Femur (tissue), 1 donor: ENCODE data around the gene FILIP1L.
"Not testable (repeated sequence)": the region's sequence is repeated elsewhere in the genome, so short reads cannot be mapped to it uniquely, and the experiment has no call there.

Experiments
- DNase-seq: peaks from one replicate; pipeline ENCODE4 v3.0.0-alpha.2; 2017

Gene FILIP1L

DNA sequence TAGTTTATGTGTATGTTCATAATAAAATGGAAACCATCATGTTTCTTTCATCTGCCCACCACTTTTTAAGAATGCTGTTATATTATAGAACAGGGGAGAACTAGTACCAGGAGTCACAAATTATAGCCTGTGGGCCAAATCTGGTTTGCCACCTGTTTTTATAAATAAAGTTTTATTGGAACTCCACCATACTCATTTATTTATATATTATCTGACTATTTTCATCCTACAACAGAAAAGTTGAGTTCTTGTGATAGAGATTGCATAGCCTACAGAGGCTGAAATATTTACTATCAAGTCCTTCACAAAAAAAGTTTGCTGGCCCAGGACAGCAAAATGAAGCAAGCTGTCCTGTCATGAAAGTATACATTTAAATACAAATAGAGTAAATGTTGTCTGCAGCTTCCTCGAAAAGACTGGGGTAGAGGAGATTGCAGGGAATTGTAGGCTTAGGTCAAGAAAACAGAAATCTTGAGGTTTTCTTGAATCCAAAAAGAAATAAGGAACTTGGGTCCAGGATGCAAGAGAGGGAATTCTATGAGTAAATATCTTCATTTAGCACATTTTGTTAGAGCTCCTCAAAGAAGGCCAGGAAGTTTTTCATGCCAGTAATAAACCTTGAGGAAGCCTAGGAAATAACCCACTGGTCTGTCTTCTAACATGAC is 41.1 kb downstream of the FILIP1L start:
- DNase-seq: no peak

DNA sequence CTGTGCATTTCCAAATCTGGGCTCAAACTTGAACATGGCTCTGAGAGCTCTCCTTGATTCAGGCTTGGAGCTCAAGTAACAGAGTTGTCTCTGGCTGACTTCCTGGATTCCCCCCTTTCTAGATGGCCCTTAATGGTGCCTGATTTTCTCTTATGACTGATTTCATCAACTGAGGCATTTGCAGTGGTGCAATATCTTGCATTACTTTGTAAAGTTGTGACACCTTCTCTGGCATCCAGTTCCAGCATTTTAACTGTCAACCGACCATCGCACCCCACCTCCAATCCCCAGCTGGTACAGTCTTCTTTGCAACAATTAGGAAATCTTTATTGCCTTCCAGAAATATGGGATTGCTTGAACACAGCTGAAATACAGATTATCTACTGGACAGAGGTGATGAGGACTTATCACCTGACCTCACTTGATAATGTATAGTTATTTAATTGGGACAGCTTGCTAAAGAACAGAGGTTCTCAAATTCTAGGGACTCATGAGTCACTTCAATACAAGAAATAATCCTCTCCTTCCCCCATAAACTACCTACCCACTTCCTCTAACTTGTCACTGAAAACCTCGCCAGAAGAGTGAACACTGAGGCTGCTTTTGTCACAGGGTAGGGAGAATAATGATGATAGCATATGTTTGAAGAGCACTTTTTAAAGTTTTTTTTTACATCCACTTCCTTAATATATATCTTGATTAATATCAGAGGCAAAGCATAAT is 41.8 kb downstream of the FILIP1L start:
- DNase-seq: no peak

DNA sequence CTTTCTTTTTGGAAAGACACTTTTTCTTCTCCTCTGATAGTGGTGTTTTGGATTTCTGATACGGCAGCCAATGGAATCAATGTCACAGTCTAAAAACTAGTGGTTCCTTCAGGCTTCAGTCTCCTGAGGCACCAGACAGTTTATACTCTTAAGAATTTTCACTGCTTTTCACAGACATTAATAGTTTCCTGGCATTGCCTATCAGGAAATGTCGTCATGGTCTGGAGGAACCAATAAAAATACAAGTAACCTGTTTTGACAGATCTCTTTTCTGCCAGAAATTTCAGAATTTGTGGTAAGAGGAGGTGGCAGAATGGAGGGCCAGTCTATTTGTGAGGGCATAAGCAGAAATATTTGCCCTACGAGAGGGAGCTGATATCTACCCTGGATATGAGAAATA is 44.8 kb downstream of the FILIP1L start:
- no peak for DNase-seq

DNA sequence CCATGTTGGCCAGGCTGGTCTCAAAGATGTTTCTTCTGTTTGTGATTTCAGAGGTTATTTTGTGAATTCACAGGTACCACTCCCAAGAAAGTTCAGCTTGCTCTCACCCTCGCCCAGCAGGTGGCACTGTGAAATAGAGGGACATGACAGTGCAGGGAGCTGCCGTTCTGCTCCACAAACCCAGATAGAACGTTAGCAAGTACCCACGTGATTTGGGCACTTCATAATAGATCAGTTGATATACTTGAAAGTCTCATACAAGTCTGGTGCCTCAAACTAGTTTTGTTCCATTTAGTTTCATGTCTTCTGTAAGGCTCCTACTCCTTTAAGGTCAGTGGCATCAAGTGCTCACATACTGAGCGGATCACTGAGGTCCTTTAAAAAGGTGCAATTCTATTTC is 45.5 kb downstream of the FILIP1L start:
- DNase-seq: peak; percentile 80

DNA sequence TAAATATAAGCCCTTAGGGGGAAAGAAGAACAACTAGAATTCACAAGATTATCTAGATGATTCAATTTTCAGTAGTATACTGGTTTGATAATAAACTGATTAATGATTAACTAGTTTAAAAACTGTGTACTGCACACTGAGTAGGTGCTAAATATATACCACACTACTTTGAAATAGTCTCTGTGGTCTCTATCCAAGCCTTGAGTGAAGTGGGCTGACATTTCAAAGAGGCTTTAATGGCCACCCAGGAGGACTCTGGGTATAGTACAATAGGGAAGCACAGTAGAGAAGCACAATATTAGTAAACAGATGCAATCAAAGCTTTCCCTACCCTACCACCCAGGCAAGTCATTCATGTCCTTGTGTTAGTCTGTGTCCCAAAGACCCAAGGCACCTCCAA is 46.7 kb downstream of the FILIP1L start:
- no peak for DNase-seq

DNA sequence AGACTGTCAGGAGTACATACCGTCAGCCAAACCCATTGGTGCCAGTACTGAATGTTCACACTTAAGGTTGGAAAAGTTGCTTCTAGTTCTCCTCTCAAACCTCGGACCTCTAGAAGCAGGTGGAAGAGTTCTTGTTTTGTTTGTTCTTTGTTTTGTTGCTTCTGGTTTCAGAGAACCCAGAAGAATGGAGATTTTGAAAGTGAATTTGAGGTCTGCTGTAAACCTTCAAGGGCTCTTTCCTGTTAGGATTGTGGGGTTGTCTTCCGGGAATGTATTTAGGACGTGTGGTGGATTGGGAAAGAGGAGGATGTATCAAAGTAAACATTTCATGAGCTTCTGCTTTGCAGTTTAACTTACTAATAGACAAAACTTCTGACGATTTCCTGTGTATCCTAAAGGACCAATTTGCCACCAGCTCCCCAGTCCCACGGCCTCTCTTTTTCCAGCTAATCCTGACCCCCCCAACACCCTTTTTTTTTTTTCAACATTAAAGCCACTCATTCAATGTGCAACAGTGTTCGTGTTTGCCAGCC is 50.3 kb downstream of the FILIP1L start:
- DNase-seq: no peak

DNA sequence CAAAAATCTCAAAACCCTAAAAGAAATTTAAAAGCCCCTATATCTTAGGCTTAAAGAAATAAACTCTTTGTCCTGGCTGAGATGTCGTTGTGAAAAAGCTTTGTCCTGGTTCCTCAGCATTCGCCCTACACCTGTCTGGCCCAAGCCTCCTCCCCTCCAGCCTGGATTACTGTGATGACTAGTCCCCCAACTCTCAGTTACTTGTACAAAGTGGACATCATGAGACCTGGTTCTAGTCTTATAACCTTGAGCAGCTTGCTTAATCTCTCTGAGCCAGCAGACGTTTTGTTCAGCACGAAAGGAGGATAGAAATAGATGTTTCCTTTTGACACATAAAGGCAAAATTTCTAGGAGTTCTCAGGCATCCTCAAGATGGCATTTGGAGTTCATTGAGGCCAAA is 51.6 kb downstream of the FILIP1L start:
- no peak for DNase-seq

DNA sequence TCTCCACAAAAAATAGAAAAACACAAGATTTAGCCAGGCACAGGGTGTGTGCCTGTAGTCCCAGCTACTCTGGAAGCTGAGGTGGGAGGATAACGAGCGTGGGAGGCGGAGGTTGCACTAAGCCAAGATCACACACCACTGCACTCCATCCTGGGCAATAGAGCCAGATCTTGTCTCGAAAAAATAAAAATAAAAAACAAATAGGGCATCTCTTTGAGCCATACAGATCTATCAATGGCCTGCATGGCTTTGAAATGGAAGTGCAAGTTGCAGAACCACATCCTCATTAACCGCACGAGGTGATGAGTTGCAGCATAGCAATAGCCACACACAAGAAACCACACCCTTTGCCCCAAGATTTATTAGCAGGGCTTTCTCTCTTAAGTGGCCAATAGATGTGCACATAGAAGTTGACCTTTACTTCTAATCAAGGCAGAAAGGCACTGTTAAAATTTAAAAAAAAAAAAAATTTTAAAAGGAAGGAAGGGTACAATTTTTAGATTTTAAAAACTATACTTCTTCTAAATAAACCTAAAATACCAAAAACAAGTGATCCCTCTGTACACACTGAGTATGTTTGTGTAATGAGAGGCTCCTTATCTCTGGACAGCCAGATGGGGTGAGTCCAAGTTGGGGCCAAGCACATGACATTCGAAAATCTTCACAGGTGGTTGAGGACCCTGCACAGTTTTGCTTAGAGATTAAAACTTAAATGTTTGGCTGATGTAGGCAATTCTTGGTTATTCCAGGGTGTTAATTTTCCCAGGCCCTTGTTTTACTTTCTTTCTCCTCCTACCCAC is 53.4 kb downstream of the FILIP1L start:
- DNase-seq: no peak

DNA sequence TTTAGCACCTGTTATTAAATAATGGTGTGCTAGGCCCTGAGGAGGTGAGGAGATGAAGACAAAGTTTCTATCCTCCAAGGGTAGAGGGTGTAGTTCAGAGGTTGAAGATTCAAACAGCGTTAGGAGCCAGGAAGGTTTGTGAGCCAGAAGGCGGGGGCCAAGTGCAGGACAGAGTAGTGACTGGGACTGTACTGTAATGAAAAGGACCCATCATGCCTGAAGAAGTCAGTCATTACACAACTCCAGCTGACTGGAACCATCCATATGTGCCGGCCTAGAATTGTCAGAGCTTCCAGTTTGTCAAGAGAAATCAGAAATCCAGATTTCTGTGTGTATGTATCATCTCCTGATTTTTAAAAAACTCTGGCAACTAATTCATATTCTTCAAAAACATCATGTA is 54.8 kb downstream of the FILIP1L start:
- DNase-seq: no peak

DNA sequence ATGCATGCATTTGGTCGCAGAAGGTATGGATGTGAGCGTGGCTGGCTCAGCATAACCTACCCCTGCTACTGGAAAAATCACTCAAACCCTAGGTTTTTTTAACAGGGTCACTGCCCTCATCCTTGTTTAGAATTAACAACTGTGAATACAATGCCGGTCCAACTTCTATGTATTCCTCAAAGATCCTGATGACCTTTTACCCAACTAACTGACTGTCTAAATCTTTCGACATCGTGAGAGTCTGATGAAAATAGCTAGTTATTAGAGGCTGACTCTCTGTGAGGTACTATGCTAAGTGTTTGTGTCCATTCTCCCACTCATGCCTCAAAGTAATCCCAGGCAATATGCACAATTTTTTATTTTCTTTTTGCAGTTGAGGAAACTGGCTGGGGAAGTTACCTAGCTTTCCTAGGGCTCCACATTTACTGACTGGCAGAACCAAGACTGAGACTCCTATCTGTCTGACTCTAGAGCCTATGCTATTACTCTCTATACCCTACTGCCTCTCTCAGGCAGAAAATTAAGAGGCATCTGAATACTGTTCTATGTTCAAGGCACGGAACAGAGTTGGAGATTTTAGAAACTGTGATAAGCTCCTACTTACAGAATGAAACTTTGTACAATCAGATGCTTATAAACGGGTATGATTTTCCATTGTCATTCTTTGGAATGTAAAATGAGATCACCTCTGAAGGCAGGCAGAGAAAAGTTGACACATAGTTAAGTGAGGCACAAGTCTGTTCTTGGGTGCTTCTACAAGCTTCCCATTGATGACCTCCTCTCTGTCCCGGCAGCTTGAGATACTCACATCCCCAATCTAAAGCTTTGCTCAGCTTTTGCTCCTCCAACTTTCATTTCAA is 56.4 kb downstream of the FILIP1L start:
- no peak for DNase-seq

DNA sequence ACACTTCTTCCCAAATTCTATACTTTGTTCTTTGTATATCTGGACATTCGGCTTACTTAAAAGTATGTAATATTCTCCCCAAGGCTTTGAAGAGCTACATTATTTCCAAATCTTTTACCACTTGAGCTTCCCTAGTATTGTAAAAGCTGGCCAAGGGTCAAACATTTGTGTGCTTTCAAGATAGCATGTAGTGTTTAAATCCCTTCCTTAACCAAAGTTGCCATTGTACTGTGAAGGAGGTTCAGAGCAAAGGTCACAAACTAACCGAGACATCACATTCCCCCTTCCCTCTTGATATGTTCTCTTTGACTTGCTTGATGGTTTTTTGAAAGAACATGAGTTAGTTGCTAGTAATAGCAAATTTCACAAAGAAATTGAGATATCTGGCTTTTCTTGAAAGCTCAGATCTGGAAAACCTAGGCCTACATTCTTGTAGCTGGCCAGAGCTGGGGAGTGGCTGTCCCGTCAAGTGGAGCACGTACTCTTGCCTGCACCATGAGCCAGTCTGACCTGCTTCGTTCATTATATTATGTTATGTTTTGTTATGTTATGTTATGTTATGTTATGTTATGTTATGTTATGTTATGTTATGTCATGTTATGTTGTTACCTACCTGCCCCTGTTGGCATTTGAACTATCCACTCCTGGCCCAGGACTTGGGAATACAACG is 60.2 kb downstream of the FILIP1L start:
- no peak for DNase-seq

DNA sequence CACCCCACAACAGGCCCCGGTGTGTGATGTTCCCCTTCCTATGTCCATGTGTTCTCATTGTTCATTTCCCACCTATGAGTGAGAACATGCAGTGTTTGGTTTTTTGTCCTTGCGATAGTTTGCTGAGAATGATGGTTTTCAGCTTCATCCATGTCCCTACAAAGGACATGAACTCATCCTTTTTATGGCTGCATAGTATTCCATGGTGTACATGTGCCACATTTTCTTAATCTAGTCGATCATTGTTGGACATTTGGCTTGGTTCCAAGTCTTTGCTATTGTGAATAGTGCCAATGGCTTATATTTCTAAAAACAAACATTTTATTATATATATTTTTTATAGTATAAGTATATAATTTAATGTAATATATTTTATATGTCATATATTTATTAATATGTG is 62.8 kb downstream of the FILIP1L start:
- not testable (repeated sequence) for DNase-seq

DNA sequence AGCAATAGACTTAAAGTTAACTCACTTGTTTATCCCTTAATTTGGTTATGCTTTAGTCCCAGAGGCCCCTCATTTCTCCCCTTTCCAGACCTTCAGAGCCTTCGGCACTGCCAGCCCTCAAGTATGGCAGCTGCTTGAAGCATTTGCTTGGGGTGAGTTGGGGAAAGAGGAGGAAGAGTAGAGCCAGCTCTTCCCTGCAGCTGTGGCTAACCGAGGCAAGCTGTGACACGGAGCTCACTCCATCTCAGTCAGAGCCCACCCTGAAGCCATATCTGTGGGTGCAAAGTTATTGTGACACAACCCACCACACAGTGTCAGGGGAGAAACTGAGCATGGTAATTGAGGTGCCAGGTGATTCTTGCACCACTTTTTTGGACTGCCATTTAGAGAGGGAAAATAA is 66.1 kb downstream of the FILIP1L start:
- DNase-seq: no peak

DNA sequence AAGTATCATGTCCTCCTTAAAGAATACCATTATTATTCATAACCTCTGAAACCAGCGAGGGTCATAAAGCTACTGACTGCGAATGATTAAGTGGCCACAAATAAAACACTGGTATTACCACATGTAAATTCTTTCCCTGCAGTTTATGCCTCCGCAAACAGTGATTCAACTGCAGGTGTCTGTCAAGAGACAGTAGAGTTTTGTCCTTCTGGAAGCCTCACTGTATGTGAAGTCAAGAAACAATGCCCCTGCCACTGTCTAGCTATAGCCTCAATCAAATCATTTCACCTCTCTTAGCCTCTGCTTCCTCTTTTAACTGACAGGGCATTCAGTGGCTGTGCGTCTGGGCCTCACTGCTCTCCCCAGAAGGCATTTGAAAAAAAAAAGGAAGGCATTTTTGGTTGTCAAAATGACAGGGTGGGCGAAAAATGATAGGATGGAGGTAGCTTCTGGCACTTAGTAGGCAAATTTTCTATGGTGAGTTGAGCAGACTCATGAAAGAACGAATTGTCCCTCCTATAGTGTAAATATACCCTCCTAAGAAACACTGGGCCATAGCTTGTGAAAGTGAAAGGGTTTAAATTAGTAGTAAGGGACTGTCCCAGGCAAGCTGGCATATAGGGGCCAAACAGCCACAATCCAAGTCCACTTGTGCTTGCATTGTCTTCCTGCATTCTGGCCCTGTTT is 66.7 kb downstream of the FILIP1L start:
- DNase-seq: no peak

DNA sequence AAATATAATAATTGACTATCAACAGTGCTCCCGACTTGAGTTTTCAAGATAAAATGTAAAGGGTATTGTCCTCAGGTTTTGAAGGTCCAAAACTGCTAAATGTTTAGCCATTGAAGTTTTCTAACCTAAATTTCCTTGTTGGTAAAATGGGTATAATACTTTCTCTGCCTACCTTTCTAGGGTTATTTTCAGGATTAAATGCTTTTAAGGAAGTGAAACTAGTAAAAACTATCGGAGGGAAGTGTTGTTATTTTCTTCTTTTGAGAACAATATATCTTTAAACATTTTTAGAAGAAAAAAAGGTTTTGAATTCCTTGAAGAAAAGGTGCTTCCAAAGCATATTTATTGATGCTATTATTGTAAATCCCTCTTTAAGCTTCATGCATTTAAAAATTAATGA is 67.3 kb downstream of the FILIP1L start:
- DNase-seq: no peak

DNA sequence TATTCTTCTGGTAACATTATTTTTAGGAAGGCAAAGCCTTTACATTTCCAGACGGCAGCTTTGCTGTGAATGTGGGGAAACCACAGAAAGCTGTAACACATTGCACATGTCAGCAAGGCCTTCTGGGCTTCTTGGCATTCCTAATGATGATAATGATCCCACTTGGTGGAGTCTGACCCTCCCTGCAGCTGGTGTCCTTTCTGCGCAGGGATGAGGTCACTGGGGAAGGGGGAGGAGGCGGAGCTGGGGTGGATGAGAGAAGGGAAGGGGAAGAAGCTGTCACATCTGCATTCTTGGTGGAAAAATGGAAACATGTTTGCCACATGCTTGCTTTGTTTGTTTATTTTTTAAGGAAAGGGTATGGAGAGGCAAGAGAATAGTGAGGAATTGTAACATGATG is 68.6 kb downstream of the FILIP1L start:
- DNase-seq: peak; percentile 88

DNA sequence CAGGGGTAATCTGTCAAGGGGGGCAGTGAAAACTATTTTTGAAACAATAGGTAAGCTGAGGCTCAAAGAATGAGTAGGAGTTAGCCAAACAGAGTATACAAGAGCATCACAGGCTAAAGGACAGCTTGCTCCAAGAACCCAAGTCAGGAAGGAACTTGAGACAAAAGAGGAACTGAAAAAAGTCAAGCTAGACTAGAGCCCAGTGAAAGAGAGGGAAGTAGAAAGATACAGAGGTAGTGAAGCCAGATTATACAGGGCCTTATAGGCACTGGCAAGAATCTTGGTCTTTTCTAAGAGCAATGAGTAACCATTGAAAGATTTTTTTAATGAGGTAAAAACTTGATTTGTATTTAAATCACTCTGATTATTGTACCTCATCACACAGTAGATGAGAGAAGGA is 69.9 kb downstream of the FILIP1L start:
- DNase-seq: no peak

DNA sequence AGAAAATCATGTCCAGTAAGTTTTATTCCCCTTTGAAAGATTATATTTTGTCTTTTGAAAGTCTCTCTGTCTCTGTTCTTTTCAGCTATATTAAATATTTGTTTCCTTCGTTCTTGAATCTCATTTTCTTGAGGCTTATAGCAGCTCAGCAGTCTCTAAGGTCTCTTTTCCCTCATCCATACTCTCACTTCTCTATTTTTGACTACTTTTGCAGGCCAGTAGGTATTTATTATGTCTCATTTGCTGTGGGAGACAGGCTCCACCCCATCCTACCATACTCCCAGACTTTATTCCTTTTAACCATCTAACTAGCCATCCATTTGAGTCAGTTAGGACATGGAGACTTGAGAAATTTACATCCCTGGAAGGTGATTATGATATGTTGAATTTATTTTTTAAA is 71.0 kb downstream of the FILIP1L start:
- DNase-seq: no peak

DNA sequence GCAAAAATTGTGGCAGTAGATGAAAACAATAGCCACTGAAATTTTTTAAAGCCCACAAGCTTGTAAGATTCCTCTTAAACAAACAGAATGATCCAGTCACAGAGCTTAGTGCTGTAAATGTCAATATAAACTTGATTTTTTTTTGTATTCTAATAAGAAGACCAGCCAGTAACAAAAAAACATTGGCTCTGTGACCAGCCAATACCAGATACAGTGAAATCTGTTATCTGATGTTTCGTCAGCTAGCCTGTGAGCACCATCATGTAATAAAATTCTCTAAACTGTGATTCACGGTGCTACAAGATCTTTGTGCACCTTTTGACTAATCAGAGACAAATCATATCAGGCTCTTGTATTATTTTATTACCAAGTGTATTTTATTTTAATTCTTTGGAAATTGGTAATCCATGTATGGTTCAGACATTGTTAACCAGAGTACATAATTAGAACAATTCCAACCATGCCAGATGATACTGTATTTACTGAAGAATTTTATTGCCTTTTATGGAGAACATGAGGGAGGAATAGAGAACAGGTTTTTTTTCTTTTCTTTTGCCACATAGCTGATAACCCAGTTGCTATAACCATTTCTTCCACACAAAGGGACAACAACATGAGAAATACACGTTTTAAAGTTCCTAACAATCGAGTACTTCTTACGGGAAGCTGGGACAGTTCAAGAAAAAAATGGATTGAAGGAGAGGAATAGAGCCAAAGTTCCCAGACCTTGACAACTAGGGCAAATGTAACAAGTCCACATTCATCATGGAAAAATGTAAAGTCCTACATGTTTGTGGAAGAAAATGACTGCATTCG is 71.9 kb downstream of the FILIP1L start:
- no peak for DNase-seq

DNA sequence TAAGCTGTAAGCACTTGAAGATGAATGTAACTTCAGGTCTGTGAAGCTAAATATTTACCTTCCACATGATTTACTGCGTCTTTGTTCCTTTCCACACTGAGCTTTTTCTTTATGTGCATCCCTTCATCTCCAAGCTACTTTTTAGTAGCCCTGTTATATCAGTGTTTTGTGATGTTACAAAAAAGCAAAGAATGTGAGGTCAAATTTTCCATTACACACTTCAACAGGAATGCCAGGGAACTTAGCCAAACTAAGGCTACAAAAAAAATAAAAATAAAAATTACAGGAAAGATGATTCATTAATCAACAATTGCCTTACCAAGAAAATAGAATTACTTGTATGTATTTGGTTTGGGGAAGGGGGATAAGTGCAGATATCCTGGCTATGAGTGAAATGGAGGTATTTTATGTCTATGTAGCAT is 73.0 kb downstream of the FILIP1L start:
- no peak for DNase-seq
